HL-60 (cell line): ENCODE data around the gene ENGASE.

Experiments used
- CTCF ChIP-seq: IDR thresholded peaks from one replicate; pipeline ENCODE4 v1.5.1; 2011; ENCODE audit warnings: low read length, control low read depth, inconsistent platforms; ENCODE audit not compliant: insufficient read depth
- GABPA ChIP-seq: IDR thresholded peaks from 2 replicates; pipeline ENCODE4 v1.6.1; 2012; ENCODE audit warnings: low read depth
- POLR2AphosphoS5 ChIP-seq: IDR thresholded peaks from 2 replicates; pipeline ENCODE4 v1.6.1; 2012; ENCODE audit warnings: low read depth
- REST ChIP-seq: IDR thresholded peaks from 2 replicates; pipeline ENCODE4 v1.6.1; 2012; ENCODE audit warnings: low read depth; ENCODE audit not compliant: insufficient replicate concordance
- SPI1 ChIP-seq: IDR thresholded peaks from 2 replicates; pipeline ENCODE4 v1.6.1; 2012; ENCODE audit warnings: low read depth, mild to moderate bottlenecking, borderline replicate concordance

GRCh38 chr17:79080761-79081290, 6.2 kb downstream of the ENGASE start:
- TF ChIP-seq CTCF (no peak), POLR2AphosphoS5 (no peak), SPI1 (no peak), GABPA (no peak), REST (no peak)
